ELF-1 (cell line): Measurements from ENCODE around the gene ALDH1B1.
"Not testable (repeated sequence)": the region's sequence is repeated elsewhere in the genome, so short reads cannot be mapped to it uniquely, and the experiment has no call there.

Experiments
- DNase-seq: peaks from one replicate; pipeline ENCODE4 v3.0.0-alpha.2; 2016; ENCODE audit warnings: low read depth, low spot score

The ALDH1B1 gene

DNA sequence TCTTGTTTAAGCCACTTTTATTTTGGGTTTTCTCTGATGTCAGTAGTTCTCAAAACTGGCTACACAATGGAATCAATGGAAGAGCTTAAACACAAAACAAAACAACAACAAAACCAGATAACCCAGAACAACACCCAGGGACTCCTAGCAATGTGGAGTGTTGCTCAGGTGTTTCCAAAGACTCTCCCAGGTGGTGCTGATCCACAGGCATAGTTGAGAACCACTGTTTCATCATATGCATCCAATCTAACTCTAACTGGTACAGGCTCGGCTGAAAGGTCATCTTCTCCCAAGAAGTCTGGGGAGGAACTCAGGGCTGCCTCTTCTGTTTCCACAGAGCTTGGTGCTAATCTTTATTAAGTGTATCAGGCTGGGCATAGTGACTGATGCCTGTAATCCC is 5.4 kb upstream of the ALDH1B1 start:
- DNase-seq = no peak

DNA sequence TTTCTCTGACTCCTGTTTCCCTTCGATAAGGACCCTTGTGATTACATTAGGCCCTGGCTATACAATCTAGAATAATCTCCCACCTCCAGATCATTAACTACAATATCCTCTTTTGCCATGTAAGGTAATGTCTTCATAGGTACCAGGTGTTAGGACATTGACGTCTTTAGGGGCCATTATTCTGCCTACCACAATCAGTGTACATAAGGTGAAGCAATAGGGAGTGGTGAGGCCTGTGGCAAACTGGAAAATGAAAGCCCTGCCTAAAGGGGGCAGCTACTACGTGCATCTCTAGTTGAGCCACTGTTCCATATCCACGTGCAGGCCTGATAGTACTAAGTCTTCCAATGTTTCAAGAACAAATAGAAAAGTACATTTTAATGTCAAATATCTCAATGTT is 4.8 kb upstream of the ALDH1B1 start:
- no peak for DNase-seq

DNA sequence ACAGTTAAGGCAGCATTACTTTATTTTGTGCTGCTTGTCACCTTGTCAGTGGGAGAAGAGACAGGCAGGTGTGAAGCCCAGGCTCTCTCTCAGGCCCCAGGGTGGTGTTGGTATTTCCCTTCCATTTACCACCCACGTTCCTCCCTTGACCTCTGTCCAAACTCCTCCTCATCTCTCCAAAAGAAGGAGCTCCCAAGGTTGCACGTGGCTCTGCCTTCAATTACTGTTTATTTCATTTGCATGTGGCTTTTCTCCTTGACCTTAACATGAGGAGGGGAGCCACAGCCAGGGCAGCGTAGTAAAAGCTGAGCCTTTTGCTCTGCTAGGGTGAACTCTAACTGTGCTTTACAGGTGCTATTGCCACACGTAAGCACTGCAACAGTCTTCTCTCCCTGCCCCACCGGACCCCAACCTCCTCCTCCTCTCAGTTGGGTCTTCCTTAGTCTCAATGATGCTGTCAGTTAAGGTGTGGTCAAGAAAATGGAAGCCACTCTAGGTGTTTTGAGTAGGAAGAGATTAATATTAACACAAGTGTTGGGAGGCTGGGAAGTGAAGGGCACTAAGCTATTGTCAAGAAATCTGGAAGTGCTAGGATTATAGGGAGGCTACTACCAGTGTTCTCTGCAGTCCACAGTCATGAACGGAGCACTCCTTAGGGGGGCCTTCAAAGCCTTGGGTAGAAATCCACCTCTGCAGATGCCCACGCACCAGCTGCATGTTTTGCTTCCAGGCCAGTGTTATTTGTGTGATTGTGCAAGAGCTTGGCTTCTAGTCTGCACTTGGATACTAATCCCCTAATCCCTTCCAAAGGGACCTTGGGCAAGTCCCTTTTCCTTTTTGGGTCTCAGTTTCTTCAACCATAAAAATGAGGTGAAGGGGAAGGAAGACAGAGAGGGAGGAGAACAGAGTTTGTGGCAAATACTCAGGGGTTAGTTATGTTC is 3.9 kb upstream of the ALDH1B1 start:
- DNase-seq = no peak

DNA sequence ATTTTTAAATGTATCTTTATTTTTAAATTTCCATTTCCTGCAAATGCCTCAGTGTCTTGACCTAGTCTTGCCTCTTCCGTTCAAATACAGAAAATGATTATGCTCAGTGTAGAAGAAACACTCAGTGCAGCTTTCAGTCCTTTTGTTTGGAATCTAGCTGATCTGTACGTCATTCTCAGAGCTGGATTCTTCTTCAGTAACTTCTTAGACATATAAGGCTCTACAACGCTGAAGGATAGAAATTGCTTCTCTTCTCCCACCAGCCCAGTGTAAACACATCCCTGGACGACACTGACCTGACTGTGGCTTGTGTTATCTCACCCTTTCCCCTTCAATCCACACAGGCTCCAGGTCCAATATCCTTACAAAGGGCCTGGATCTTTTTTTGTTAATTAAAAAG is 3.2 kb upstream of the ALDH1B1 start:
- no peak for DNase-seq

DNA sequence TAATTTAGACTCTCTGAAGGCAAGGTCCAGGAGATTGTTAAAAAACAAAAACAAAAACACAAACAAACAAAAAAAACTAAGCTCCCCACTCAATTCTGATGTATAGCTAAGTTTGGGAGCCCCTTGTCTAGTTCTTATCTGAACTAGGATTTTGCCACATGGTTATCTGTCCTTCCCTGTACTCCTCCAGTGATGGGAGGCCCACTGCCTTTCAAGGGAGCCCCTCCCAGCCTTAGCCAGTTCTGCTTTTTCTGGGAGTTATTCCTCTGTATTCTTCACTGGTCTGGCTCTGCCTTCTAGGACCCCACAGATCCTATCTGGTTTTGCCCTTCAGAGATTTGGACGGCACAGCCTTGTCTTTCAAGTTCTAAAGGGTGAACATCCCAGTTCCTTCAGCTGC is 2.1 kb upstream of the ALDH1B1 start:
- DNase-seq = no peak

DNA sequence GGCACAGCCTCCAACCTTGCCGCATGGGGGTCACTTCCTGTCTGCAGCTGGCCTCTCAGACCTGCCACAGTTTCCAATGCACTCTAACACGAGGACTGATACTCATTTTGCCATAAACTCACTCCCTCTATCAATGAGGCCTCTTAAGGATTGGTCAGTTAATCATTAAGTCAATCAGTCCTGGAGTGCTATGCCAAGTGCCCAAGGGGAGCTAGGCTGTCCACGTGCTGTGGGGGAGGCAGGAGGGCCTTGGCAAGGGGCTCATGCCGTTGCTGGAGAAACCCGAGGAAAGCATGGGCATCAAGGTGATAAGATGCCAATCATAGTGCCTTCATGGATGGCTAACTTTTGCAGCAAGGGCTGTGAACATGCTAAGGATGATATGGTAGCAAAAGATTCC is 1.7 kb upstream of the ALDH1B1 start:
- no peak for DNase-seq

DNA sequence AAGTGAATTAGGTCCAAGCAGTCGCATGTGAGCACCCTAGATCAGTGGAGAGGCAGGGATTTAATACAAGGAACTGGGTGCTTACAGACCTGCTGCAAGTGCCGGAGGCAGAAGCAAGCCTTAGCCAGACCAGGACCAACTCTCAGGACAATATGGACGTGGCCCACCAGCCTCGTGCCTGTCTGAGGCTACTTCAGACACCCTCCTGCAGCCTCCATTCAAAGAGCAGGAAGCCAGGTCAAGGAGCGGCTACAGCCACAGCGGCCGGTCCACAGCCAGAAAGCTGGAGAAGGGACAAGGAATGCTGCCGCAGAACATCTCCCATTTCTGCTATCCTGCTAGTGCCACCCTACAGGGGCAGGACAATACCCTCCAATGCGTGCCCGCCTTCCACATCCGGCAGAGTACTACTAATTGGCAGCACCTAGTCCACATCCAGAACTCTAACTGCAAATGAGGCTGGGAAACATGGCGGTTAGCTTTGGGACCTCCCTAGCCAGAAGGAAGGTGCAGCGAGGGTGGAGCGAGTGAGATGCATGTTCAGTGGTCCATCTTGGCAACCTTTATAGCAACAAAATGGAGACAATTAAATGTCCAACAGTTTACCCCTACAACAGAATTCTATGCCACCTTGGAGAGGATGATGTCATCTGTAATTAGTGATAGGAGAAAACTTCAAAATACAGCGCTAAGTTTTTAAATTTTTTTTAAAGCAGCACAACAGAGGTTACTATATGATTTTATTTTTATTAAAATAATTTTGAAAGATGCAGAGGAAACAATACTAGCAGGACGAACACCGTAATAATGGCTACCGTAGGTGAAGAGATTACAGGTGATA is 1.0 kb upstream of the ALDH1B1 start:
- DNase-seq = no peak

DNA sequence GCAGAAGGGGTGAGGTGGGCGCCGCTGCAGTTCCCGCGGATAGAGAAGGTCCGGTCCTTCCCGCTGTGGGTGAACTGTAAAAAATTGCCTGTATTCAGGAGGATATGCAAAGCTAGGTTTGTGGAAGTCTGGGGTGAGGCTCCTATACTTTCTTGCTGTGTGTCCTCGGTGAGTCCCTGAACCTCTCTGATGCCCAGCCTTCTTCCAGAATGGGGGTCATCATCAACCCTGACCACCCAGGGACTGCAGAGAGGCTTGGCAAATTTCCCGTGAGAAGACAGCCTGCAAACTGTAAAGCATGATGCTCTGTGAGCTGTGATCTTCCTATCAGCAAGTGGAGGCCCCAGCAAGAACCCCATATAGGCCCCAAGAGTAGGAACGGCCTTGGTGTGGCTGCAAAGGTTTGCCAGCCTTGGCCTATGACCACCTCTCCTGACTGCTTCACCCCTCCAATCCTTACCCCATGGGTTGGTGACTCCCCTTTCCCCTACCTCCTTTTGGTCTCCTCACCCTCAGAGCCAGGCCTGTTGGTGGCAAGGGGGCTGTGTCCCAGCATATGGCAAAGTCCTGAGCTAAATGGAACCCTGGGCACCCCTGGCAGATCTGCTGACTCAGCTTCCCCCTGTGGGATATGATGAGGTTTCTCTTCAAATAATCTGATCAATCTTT is 760 bp downstream of the ALDH1B1 start:
- DNase-seq = no peak

DNA sequence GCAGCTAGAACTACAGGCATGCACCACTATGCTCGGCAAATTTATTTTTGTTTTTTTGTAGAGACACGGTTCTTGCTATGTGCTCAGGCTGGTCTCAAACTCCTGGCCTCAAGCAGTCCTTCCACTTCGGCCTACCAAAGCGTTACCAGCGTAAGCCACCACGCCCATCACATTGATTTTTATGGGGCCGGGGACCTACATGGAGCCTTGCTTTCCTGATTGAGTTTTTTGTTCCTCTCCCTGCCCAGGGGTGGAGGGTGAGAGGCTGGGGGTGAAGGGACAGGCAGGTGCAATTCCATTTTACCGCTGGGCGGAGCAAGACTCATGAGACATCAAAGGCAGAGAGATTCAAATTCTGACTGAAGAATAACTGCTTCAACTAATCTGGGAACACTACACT is 1.9 kb downstream of the ALDH1B1 start:
- no peak for DNase-seq

DNA sequence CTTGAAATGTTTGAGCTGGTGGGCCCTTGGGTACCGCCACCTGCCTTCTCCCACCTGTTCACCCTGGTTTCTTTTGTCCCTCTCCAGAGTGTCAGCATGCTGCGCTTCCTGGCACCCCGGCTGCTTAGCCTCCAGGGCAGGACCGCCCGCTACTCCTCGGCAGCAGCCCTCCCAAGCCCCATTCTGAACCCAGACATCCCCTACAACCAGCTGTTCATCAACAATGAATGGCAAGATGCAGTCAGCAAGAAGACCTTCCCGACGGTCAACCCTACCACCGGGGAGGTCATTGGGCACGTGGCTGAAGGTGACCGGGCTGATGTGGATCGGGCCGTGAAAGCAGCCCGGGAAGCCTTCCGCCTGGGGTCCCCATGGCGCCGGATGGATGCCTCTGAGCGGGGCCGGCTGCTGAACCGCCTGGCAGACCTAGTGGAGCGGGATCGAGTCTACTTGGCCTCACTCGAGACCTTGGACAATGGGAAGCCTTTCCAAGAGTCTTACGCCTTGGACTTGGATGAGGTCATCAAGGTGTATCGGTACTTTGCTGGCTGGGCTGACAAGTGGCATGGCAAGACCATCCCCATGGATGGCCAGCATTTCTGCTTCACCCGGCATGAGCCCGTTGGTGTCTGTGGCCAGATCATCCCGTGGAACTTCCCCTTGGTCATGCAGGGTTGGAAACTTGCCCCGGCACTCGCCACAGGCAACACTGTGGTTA is 3.3 kb downstream of the ALDH1B1 start:
- DNase-seq = no peak

DNA sequence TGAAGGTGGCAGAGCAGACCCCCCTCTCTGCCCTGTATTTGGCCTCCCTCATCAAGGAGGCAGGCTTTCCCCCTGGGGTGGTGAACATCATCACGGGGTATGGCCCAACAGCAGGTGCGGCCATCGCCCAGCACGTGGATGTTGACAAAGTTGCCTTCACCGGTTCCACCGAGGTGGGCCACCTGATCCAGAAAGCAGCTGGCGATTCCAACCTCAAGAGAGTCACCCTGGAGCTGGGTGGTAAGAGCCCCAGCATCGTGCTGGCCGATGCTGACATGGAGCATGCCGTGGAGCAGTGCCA is 3.8 kb downstream of the ALDH1B1 start:
- DNase-seq = no peak

DNA sequence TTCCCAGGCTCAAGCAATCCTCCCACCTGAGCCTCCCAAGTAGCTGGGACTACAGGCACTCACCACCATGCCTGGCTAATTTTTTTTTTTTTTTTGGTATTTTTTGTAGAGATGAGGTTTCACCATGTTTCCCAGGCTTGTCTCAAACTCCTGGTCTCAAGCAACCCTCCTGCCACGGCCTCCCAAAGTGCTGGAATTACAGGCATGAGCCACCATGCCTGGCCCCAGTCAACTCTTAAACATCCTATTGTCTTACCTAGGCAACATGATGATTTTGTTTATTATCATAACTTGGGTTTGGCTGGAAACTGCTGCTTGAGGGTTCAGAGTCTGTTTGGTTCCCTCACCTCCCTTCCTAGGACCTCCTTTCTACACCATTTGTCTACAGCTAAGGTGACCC is 6.7 kb downstream of the ALDH1B1 start:
- DNase-seq = not testable (repeated sequence)

DNA sequence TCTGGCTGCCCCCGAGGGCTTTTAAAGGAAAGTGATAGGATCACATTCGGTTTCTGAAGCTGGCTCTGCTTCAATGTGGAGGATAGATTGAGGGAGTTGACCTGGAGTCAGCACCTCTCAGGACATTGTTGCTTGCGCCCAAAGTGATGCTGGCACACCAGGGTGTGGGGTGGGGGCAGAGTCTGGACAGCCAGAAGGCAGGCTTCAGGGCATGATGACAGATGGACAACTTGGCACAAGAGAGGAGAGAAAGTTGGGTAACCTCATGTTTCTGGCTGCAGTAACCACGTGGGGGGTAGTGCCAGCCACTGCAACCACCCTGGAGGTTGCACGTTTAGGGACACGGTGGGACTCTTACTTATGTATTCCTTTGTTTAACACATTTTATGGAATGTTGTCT is 9.5 kb downstream of the ALDH1B1 start:
- DNase-seq = no peak

DNA sequence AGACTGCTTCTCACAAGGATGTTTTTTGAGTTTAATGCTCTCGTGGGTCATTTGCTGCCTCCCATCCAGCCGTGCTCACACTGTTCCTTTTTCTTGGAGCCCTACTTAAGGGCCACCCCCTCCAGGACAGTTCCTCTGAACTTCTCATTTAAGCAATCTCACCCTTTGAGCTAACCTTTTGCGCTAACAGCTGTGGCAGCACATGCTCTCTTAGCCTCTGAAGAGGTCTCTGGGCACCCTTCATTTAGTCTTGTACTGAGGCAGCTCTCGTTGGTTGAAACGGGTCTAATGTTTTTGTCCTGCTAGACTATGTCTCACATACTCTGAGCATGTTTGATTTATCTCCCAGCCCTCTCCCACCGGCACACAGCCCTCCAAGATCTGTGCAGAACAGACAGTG is 11.8 kb downstream of the ALDH1B1 start:
- no peak for DNase-seq

DNA sequence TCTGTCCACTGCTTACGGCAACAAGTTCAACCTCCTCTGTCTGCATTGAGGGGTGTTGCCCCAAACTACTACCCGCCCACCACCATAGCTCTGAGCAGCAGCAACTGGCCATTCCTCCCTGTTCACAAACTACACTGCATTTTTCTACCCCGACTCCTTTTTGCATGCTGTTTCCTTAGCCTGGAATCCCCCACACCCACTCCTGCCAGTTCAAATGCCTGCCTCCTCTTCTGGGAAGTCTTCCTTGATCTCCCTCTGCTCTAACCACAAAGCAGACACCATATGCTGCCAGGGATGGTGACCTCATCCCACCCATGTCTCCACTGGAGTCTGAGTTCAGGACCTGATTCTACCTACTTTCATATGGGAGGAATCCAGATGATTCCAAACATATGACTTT is 13.3 kb downstream of the ALDH1B1 start:
- no peak for DNase-seq

DNA sequence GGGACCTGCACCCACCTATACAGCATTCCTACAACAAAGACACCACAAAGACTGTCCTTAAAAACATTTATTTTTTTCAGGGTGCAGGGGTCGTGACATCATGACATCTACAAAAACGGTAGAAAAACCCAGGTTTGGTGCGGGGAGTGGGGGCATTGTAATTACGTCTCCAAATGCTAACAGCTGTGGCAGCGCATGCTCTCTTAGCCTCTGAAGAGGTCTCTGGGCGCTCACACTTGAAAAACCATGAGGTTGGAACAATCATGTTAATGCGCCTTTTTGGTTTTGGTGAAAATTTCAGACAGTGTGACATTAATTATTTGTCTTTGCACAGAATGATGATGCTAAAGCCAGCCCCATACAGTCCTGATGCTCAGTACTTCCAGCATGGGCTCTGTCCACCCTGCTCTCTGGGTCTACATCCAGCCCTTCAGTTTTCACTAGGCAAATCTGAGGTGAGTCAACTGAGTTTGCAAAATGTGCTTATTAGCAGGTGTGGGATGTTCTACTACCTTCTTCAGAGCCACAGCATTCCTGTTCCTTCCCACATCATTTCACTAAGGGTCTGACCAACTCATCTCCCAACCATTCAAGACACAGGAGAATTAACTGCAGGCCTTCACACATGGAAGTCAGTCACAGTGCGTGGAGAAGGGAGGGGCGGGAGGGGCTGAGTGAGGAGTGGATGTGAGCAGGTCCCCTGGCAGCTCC is 14.1 kb downstream of the ALDH1B1 start:
- no peak for DNase-seq

DNA sequence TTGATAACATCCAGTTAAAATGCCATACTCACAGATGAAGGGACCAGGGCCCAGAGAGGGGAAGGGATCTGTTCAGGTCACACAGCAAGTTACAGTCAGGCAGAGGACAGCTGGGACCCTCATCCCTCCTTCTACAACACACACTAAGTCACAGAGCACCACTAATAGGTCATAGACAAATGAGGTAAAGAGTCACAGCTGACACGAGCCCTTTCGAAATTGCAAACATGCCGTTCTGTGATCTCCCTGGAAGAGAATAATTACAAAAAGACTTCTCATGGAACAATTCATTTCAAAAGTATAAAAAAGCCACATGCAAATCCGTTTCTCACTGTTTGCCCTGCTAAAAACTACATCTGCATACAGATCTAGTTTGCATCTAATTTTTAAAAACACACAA is 16.2 kb downstream of the ALDH1B1 start:
- no peak for DNase-seq

DNA sequence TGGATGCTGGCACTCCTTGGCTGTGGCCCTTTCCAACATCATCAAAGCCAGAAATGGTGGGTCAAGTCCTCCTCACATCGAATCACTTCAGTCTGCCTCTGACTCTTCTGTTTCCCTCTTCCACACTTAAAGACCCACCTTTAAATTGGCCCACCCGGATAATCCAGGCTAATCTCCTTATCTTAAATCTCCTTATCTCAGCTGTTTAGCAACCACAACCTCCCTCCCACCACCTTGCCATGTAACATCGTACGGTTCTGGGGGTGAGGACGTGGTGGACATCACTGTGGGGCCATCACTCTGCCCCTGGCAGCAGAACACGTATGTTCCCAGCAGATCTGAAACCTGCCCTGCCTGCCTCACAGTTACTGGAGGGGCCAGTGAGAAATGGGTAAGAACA is 20.2 kb downstream of the ALDH1B1 start:
- no peak for DNase-seq

DNA sequence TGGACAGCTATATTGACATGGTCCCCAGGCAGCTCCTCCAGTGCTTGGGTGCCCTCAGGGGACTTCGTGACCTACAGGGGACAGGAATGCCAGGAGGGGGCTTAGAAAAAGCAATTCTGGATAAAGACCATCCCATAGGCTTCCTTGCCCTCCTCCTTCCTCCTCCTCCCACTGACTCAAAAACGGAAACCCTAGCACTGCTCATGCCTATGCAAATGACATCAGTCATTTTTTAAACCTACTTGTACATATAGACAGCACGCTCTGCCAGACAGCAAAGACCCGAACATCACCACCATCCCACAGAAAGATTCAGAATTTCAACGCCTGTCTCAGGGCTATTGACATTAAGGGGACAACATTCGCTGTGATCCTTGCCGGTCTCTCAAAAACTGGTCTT is 20.8 kb downstream of the ALDH1B1 start:
- no peak for DNase-seq

DNA sequence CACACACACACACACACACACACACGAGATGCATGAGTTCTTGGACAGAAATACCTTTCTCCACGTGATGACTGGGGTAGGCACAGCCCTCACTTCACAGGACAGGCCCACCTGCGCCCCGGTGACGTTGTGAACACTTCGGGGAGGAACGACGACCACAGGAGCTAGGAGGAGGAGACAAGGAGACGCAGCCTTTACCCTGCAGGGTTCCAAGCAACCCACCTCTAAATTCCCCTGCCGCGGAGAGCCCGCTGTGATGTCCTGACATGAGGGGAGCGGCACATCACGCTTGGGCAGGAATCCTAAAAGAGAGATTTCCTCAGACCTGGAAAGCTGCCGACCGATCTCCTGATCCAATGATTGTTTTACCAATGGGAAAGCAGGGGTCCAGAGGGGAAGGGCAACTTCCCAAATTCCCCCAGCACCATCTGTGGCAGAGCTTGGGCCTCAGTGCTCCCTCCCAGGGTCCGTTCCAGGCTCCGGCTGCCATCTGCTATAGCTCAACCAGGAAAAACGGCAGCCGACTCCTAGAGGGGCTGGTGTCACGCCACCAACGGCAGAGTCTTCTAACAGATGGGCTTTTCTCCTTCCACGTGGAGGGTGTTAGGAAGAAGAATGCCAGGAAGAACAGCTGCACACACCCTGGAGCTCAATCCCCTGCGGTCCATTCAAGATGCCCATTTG is 21.7 kb downstream of the ALDH1B1 start:
- no peak for DNase-seq

DNA sequence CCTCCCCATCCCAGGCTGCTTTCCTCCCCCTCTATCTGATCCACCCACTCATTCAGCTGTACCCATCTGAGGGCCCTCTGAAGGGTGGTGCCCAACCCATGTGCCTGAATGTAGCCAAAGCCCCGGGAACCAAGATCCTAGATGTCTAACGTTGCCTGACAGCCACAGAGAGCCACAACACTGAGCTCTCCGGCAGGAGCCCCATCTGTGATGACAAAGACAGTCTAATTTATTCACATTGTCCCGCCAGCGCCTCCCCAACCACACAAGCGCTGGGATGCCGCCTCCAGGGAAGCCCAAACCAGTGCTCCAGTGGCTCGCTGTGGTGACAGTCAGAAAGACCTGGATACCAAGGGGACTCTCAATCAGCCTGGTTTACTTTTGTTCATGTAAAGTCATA is 23.4 kb downstream of the ALDH1B1 start:
- peak; percentile 57 for DNase-seq
